Small intestine (tissue), 7 donors: ENCODE measurements around the gene KBTBD13. TPM values are rescaled to one million over a fixed set of nuclear protein-coding genes. Genes with fewer than 3 reads are reported as not detected.
"Not testable (repeated sequence)": the region's sequence is repeated elsewhere in the genome, so short reads cannot be mapped to it uniquely, and the experiment has no call there.

ENCODE experiments used
- DNase-seq, 2 donors: peaks; one replicate each; pipeline versions ENCODE4 v3.0.0 to v3.0.0-alpha.2; 2013
- FAIRE-seq: peaks from 2 replicates; lab custom pipeline; 2012; peaks lifted over from hg19 to GRCh38; lab: Jason Lieb, UNC
- H3K27ac ChIP-seq, 3 donors: one replicate each; pipeline ENCODE4 v1.5.1; 2013; ENCODE audit warnings: low read length in 2 of 3, mild to moderate bottlenecking in 2 of 3, control low read depth in 1 of 3, inconsistent platforms in 1 of 3, low read depth in 1 of 3, moderate library complexity in 1 of 3
- H3K27me3 ChIP-seq, 3 donors: one replicate each; pipeline ENCODE4 v1.6.1; 2013; ENCODE audit warnings: low read length in 3 of 3, inconsistent platforms in 1 of 3; ENCODE audit not compliant: control insufficient read depth in 3 of 3, insufficient read depth in 3 of 3
- H3K36me3 ChIP-seq, 3 donors: one replicate each; pipeline ENCODE4 v1.6.1; 2013; ENCODE audit warnings: low read length in 3 of 3, inconsistent platforms in 1 of 3, low read depth in 1 of 3, mild to moderate bottlenecking in 1 of 3, moderate library complexity in 1 of 3; ENCODE audit not compliant: control insufficient read depth in 3 of 3, insufficient read depth in 2 of 3
- H3K4me1 ChIP-seq, 3 donors: one replicate each; pipeline ENCODE4 v1.6.1; 2013; ENCODE audit warnings: low read length in 2 of 3, inconsistent platforms in 1 of 3, low read depth in 1 of 3, mild to moderate bottlenecking in 1 of 3, moderate library complexity in 1 of 3; ENCODE audit not compliant: control insufficient read depth in 3 of 3, insufficient read depth in 2 of 3
- H3K4me3 ChIP-seq, 3 donors: one replicate each; pipeline ENCODE4 v1.5.1; 2013; ENCODE audit warnings: low read length in 3 of 3, control low read depth in 1 of 3, inconsistent platforms in 1 of 3, low read depth in 1 of 3, mild to moderate bottlenecking in 1 of 3, moderate library complexity in 1 of 3
- H3K9me3 ChIP-seq, 2 donors: one replicate each; pipeline ENCODE4 v1.6.1; 2013; ENCODE audit warnings: low read depth in 1 of 2, low read length in 1 of 2; ENCODE audit not compliant: control insufficient read depth in 2 of 2, insufficient read depth in 1 of 2
- WGBS, 3 donors: extraction: QIAGEN DNeasy Blood & Tissue Kit; methylation state at CpG; one replicate each; pipeline ENCODE4 v1.1.7; 2013; 5-methylcytosine and 5-hydroxymethylcytosine counted together
- polyA plus RNA-seq, 4 donors: library from polyadenylated mRNA; stranded (reverse) in 3 of 4; unstranded in 1 of 4; fragments of 200-250 nt in 3 of 4; fragments of 120-200 nt in 1 of 4; gene quantifications; one replicate each; pipeline versions ENCODE4 v1.2.1 to v1.2.3, GENCODE V29; 2013
- donor health status: healthy with polysubstance abuse.
- donor health status: control.
- donor health status: control.
- donor health status: Bipolar disorder and iron deficiency.
- donor health status: healthy.

KBTBD13 gene
- polyA plus RNA-seq, 4 donors, result 0.03 TPM; not detected in 2

DNA sequence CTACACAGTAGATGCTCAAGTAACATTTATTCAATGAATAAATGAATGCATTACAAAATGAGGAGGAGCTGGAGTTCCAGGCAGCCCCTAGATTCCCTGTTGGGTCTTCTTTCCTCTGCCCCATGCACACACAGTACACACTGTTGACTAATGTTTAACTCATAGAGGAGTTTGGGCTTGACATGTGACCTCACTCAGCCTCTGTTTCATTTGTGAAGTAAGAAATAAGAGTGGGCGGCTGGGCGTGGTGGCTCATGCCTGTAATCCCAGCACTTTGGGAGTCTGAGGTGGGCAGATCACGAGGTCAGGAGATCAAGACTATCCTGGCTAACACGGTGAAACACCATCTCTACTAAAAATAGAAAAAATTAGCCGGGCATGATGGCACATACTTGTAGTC, 32.3 kb upstream of the KBTBD13 start:
- FAIRE-seq, H3K9me3 ChIP-seq, H3K27me3 ChIP-seq, H3K36me3 ChIP-seq, H3K4me3 ChIP-seq: not testable (repeated sequence)
- H3K27ac ChIP-seq, result peak overlapping the region; percentile 65 to 88 (median 77)
- peaks cover 7 to 61% (median 8%) of the 10 kb centered on the region in 3 donors for H3K4me1 ChIP-seq
- WGBS, 3 donors, result 24 to 49% (median 39%) methylated on average over 5 of the region's 5 CpGs
- peak; percentile 79 to 85 for DNase-seq

DNA sequence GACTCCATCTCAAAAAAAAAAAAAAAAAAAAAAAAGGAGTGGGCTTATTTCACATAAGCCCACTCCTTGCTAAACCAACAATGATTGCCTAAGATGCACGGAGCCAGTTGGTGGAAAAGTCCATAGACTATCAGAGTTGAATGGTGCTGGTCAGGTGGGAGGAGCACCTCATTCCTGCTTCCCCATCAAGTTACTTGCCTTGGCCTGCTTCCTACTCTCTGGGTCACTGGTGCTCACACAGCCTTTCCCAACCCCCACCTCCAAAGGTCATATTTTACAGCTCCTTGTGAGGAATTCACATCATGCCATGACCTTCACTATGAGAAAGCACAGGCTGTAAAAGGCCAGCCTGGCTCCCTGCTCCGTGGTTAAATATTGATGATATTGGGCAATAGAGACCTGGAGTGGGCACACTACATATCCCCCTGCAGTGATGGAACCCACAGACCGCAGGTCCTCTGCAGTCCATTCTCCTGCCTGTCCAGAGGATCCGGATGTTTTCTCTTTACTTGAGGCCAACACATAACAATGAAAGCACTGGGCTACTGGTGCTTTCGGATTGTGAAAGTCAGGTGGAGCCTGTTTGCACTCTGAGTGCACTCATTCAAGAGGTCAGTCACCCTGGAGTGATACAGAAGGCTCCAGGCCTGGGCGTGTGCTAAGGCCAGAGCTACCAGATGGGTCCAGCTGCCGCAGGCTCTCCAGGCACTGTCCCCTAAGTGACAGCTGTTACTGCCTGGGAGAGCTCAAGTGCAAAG, 31.6 kb upstream of the KBTBD13 start, which contains the start of gene SLC51B:
SLC51B (plus strand) TSS at position 664 of the 758 bp plus-strand sequence. CDS start 4,618 bp downstream, outside the sequence.
- H3K9me3 ChIP-seq, result peaks cover 0 to 9% of the 10 kb centered on the region in 2 donors
- FAIRE-seq (no peak), DNase-seq (peak; percentile 96 to 99)
- WGBS, 3 donors, result 13 to 53% (median 28%) methylated on average over 7 of the region's 7 CpGs
- peak within 1 kb of the TSS; percentile 77 to 88 (median 78) for H3K27ac ChIP-seq
- H3K4me3 ChIP-seq, result peak within 1 kb of the TSS in 2 of 3 donors; percentile 33 to 49
- no peaks in the 10 kb centered on the region for H3K27me3 ChIP-seq
- H3K36me3 ChIP-seq, result peaks cover 0 to 3% (median 0%) of the 10 kb centered on the region in 3 donors
- peaks cover 6 to 60% (median 7%) of the 10 kb centered on the region in 3 donors for H3K4me1 ChIP-seq

DNA sequence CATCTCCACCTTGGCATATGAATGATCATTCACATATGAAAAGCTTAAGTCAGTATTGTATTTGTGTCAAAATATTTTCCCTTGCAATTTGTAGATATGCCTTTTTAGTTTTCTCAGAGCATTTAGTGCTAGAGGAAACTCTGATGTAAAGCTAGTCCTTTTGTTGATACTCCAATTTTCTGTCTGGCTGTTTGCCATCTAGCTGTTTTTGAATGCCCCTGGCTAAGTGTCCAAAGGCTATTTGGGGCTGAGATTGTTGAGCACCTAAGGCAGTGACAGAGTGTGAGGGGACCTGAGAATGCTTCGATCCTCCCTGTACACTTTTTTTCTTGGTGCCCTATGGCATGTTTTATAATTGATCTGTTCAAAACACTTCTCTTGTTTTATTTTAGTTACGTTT, 28.3 kb upstream of the KBTBD13 start:
- 67 to 81% (median 78%) methylated on average over 2 of the region's 2 CpGs for WGBS, 3 donors
- Histone ChIP-seq H3K4me1 (peaks cover 0 to 41% (median 0%) of the 10 kb centered on the region in 3 donors), H3K4me3 (peak overlapping the region in 1 of 3 donors; percentile 45), H3K27ac (no peak overlapping the region), H3K27me3 (no peaks in the 10 kb centered on the region), H3K36me3 (peaks cover 0 to 25% (median 6%) of the 10 kb centered on the region in 3 donors), H3K9me3 (no peaks in the 10 kb centered on the region)
- DNase-seq (no peak), FAIRE-seq (no peak)

DNA sequence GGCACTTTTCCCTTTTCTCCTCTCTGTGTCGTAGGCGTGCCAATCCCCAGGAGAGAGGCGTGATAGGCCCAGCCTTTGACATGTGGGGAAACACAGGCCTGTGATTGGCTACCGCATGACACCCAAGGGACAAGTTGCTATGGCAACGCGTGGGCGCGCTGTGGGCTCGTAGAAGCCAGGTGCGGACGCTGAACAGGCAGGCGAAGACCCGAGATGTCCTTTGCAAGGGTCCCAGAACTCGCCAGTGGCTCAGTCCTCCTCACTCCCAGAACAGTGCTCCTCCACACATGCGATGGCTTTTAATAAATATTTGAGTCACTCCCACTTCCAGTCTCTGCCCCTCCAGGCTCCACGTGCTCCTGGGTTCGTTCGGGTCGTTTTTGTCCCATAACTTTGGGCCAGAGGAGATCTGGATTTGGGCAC, 27.1 kb upstream of the KBTBD13 start:
- Histone ChIP-seq H3K36me3 (peaks cover 0 to 34% (median 8%) of the 10 kb centered on the region in 3 donors), H3K27me3 (no peaks in the 10 kb centered on the region), H3K27ac (no peak overlapping the region), H3K4me1 (peaks cover 0 to 31% (median under 1%) of the 10 kb centered on the region in 3 donors), H3K9me3 (no peaks in the 10 kb centered on the region), H3K4me3 (peak overlapping the region in 2 of 3 donors; percentile 8 to 17)
- FAIRE-seq (no peak), DNase-seq (peak; percentile 90)
- WGBS, 3 donors, result 11 to 23% (median 17%) methylated on average over 18 to 19 of the region's 19 CpGs

GRCh38 chr15:65050270-65050669, 26.3 kb upstream of the KBTBD13 start:
- Histone ChIP-seq H3K9me3 (no peaks in the 10 kb centered on the region), H3K4me3 (no peak overlapping the region), H3K27me3 (no peaks in the 10 kb centered on the region), H3K36me3 (peaks cover 0 to 42% (median 8%) of the 10 kb centered on the region in 3 donors), H3K27ac (no peak overlapping the region), H3K4me1 (peaks cover 0 to 31% (median 5%) of the 10 kb centered on the region in 3 donors)
- FAIRE-seq, result no peak
- 52 to 68% (median 52%) methylated on average over 4 of the region's 4 CpGs for WGBS, 3 donors
- no peak for DNase-seq

DNA sequence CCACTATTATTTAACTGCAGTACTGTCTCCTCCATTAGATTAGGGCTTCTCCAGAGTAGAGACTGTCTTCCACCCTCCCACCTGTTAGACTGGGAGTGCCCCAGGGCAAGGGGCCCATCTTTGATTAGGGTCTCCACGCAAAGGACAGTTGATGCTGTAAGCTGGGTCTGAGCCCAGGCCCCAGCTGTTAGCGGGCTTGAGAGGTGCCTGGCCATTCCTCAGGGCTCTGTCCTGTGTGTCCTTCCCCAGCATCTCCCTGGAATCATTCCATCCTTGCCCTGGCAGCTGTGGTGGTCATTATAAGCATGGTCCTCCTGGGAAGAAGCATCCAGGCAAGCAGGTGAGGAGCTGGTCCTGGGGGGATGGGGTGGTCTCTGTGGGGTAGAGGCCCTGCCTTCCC, 25.3 kb upstream of the KBTBD13 start:
- no peak for FAIRE-seq
- Histone ChIP-seq H3K4me1 (peaks cover 5 to 35% (median 9%) of the 10 kb centered on the region in 3 donors), H3K27me3 (no peaks in the 10 kb centered on the region), H3K9me3 (no peaks in the 10 kb centered on the region), H3K36me3 (peaks cover 0 to 48% (median 8%) of the 10 kb centered on the region in 3 donors), H3K4me3 (no peak overlapping the region), H3K27ac (no peak overlapping the region)
- 81 to 90% (median 86%) methylated on average over 2 of the region's 2 CpGs for WGBS, 3 donors
- DNase-seq, result no peak

GRCh38 chr15:65052956-65053355, 23.6 kb upstream of the KBTBD13 start:
- FAIRE-seq, result no peak
- WGBS, 3 donors, result 77 to 86% (median 86%) methylated on average over 2 of the region's 2 CpGs
- no peaks in the 10 kb centered on the region for H3K27me3 ChIP-seq
- DNase-seq, result no peak
- peaks cover 0 to 48% (median 8%) of the 10 kb centered on the region in 3 donors for H3K36me3 ChIP-seq
- no peaks in the 10 kb centered on the region for H3K9me3 ChIP-seq
- H3K27ac ChIP-seq, result no peak overlapping the region
- peaks cover 5 to 41% (median 12%) of the 10 kb centered on the region in 3 donors for H3K4me1 ChIP-seq
- no peak overlapping the region for H3K4me3 ChIP-seq

DNA sequence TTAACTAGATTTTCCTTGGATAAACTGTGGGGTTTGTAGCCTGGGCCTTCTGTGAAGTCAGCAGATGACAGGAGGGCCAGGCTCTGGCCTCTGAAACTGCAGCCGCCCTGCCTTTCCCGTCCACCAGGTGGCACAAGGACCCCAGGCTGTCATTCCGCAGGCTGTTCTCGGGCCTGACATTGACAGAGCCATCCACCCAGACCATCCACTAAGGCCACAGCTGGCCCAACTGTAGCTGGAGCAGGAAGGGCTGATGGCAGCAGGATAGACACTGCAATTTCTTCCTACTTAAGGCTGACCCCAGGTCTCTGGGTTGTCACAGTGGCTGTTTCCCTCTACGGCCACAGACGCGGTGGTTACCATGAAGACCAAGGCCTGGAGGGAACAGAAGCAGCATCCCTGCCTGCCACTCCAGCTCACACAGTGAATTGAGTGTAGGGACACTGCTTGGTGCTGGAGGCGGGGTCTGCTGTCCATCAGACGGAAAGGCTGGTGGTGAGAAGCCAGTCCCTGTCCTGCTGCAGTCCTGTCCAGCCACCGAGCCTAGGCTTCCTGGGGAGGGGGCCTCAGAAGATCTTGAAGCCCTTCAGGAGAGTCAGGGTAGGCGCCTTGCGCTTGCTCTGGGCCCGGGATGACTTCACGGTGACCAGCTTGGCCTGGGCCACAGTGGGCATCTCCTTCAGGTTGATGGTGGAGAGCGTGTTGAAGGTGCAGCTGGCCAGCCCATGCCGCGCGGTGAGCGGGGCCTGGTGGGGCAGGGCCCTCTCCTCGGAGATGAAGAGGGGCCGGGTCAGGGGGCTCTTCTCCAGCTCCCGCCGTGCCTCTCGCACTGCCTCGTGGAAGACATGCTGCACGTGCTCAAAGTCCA, 22.0 kb upstream of the KBTBD13 start:
- WGBS, 3 donors, result 66 to 74% (median 71%) methylated on average over 24 to 26 of the region's 26 CpGs
- H3K9me3 ChIP-seq, result no peaks in the 10 kb centered on the region
- no peak overlapping the region for H3K4me3 ChIP-seq
- DNase-seq, result peak; percentile 68 to 86
- H3K4me1 ChIP-seq, result peaks cover 5 to 35% (median 12%) of the 10 kb centered on the region in 3 donors
- no peaks in the 10 kb centered on the region for H3K27me3 ChIP-seq
- H3K36me3 ChIP-seq, result peaks cover 0 to 50% (median 8%) of the 10 kb centered on the region in 3 donors
- peak overlapping the region; percentile 47 to 76 (median 68) for H3K27ac ChIP-seq
- no peak for FAIRE-seq
